Suprapubic skin (tissue), 3 donors: ENCODE results near the gene BCL3.

Source experiments
- POLR2AphosphoS5 ChIP-seq, 3 donors: sonication (generic); formaldehyde crosslinking; IDR thresholded peaks; one replicate each; pipeline ENCODE4 v1.6.1; 2017; ENCODE audit warnings: antibody characterized with exemption in 3 of 3
- TF ChIP-seq, protein P1 (sequence below), 2 donors: fragments of 200-600 bp in 1 of 2; fragments of 450-650 bp in 1 of 2; sonication (generic) in 1 of 2; IDR thresholded peaks; one replicate each; pipeline ENCODE4 v1.5.1; 2016 to 2019; ENCODE audit warnings: antibody characterized with exemption in 2 of 2, mild to moderate bottlenecking in 1 of 2, moderate library complexity in 1 of 2

GRCh38 chr19:44738136-44738535, 10.4 kb upstream of the BCL3 start:
- no peak for TF ChIP-seq POLR2AphosphoS5 (IDR thresholded peaks at IDR 0.05)
- TF ChIP-seq, protein P1, sequence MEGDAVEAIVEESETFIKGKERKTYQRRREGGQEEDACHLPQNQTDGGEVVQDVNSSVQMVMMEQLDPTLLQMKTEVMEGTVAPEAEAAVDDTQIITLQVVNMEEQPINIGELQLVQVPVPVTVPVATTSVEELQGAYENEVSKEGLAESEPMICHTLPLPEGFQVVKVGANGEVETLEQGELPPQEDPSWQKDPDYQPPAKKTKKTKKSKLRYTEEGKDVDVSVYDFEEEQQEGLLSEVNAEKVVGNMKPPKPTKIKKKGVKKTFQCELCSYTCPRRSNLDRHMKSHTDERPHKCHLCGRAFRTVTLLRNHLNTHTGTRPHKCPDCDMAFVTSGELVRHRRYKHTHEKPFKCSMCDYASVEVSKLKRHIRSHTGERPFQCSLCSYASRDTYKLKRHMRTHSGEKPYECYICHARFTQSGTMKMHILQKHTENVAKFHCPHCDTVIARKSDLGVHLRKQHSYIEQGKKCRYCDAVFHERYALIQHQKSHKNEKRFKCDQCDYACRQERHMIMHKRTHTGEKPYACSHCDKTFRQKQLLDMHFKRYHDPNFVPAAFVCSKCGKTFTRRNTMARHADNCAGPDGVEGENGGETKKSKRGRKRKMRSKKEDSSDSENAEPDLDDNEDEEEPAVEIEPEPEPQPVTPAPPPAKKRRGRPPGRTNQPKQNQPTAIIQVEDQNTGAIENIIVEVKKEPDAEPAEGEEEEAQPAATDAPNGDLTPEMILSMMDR (IDR thresholded peaks at IDR 0.05), result no peak
